Urothelium cell line (cell line): ENCODE data around the gene DICER1.
"Not testable (repeated sequence)": the region's sequence is repeated elsewhere in the genome, so short reads cannot be mapped to it uniquely, and the experiment has no call there.

Experiments used
- DNase-seq: peaks from one replicate; pipeline ENCODE4 v3.0.0; 2011; ENCODE audit warnings: low spot score, mixed read lengths
- FAIRE-seq: peaks from 2 replicates; lab custom pipeline; 2011; peaks lifted over from hg19 to GRCh38; lab: Jason Lieb, UNC

DICER1 gene

DNA sequence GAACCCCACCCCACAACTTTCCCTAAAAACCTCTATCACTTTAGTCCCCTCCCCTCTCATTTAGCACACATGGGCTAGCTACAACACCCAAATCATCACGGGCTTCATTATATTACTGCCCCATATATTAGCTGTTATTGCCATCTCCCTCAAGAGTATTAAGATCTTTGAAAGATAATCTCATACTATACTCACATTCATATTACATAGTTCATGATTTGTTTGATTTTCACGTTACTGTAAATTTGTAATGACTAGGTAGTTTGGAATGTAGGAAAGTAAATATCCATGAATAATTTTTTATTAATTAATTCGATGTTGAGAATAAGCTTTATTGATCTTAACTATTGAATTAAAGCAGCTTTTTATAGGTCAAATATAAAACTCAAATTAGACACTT is 7.9 kb downstream of the DICER1 start:
- FAIRE-seq = no peak
- no peak for DNase-seq

DNA sequence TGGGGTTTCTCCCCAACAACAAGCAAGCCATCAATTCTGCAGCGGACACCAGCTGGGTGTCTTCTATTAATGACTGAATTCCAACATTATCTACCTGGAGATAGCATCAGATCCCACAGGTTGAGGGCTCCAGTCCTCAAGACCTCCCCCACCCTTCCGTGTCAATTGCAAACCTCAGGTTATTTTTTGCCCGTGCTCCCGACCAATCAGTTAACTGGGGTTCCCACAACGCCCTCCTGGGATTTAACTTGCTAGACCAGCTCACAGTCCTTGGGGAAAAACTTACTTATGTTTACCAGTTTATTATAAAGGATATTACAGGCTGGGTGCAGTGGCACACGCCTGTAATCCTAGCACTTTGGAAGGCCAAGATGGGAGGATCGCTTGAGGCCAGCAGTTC is 9.7 kb downstream of the DICER1 start:
- no peak for FAIRE-seq
- no peak for DNase-seq

DNA sequence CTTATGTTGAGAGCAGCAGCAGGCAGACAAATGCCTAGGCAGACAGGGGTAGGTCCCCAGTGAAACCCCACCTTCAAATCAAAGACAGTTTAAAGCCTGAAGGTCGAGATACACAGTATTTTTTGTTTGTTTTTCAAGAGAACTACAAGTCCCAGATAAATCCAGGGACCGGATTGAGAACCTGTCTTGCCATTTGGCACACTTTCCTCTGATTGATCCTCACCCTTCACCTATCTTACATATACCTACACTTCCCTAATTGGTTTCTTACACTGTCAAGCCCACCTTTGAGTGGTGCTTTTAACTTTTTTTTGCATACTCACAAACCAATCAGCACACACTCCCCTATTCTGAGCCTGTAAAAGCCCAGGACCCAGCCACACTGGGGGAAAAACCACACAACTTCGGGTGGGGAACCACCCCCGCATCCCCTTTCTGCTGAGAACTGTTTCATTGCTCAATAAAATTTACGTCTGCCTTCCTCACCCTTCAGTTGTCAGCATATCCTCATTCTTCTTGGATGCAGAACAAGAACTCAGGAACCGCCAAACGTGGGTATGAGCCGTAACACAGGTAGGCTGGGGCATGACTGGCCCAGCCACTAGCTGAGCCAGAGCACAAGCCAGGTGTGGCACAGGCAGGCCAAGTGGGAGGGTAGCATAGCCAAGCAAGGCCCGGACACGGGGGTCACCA is 11.1 kb downstream of the DICER1 start:
- DNase-seq = no peak
- FAIRE-seq = no peak

DNA sequence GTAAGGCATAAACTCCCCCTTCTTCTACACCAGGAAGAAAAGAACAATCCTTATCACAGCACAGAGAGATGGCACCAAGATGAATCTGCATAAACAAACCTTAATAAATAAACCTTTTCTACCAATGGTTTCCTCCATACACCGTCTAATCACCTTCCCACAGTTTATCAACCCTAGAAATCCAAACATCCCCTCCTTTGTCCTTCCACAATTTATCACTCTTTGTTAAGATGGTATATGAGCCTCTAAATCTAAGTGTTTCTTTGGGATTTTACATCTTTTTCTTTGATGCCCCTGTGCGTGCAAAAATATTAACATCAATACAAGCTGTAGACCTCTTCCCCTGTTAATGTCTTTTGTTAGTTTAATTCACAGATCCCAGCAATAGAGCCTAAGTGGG is 12.5 kb downstream of the DICER1 start:
- DNase-seq = no peak
- no peak for FAIRE-seq

DNA sequence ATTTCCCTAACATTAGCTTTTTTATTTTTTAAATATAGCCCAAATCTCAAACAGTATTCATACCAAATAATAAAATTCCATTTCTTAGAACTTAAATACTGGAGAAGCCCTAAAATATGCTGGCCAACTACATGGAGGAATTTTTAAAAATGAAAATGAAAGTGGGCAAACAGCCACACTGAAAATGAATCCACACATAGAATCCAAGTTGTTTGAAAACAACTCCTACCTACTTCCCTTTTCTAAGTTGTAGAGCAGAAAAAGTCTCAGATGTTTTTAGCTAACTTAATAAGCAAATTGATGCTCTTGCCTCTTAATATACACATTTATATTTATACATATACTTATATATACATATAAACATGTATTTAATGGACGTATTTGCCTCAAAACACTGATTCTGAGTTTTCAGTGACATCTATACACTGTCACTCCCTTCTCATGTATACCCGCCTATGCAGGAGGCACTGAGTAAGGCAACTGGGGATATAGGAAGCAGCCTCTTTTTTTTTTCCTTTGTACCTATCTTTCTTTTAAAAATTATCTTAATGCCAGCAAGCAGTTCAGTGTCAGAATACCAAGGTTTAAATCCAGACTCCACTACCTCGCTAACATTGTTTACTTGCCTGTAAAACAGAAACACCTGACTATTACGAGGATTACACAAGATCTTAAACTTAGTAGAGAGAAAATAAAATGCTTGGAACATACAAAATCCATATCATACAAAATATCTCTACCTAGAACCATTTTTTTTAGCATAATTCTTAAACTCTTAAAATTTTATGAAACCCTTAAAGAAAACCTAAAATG is 13.3 kb downstream of the DICER1 start:
- FAIRE-seq (no peak), DNase-seq (no peak)

DNA sequence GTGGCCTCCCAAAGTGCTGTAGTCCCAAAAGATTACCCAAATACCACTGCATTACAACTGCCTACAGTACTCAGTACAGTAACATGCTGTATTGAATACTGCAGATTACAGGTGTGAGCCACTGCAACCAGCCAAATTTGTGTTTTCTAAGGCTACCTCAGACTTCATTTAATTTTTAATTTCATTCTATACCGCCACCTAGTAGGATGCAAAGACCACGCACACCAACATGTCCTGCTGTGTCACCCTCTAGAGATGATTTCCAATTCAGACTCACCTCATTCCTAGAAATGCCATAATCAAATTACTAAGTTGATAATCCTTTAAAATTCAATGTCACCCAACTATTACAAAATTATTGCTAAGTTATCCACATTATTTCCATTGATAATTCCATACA is 15.1 kb downstream of the DICER1 start:
- DNase-seq (no peak), FAIRE-seq (no peak)

DNA sequence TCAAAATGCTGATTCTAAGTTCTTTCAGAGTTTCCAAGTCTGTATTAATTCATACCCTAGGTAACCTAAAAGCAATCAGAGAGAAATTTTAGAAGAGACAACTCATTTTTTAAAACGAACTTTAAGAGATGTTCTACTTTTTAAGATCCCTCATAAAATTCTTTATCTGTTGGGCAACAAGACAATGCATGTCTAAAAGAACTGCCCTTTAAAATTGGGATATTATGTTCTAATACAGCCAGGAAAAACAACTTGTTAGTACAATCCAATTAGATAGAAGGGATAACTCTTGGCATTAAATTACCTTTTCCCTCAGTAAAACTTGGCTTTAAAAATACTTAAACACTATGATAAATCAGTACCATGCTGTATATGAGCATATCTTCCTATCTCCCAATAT is 15.6 kb downstream of the DICER1 start:
- no peak for FAIRE-seq

DNA sequence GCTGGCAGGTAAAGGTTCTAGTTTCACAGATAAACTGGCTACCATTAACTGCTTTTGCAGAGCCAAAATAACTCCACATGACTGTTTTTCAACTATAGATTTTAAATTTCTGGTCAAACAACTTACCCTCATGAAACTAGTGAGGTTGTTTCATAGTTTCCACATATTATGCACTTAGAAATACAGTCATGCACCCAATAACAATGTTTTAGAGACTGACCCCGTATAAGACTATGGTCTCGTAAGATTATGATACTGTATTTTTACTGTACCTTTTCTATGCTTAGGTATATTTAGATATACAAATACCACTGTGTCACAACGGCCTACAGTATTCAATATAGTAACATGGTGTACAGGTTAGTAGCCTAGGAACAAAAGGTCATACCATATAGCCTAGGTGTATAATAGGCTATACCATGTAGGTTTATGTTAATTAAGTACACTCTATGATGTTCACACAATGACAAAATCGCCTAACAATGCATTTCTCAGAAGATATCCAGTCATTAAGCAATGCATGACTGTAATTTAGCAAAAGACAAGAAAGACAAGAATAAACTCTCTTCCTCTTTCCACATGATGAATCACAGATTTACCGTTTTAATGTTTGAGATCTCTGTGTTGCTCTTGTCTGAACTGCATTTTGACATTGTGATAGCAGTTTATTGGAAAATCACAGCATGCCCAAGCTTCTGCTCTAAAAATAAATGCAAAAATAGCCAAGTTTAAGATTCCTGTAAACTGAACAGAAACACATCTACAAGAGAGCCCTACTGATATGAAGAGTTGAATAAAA is 17.1 kb downstream of the DICER1 start:
- DNase-seq (no peak), FAIRE-seq (no peak)

More for the DNA sequence above, 15.6 kb downstream of the DICER1 start:
- no peak for DNase-seq

DNA sequence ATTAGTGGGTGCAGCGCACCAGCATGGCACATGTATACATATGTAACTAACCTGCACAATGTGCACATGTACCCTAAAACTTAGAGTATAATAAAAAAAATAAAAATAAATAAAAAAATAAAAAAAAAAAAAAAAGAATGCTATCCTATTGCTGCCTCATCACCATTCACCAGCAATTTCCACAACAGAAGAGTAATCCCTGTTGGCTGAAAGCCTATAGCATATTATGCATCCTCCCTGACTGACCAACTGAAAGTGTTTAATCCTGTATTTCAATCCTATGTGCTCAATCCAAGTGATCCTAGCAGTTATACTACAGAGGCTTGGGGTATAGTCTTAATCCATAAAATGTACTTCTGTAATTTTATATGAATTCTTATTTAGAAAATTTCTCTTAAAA is 18.5 kb downstream of the DICER1 start:
- FAIRE-seq (no peak), DNase-seq (no peak)

DNA sequence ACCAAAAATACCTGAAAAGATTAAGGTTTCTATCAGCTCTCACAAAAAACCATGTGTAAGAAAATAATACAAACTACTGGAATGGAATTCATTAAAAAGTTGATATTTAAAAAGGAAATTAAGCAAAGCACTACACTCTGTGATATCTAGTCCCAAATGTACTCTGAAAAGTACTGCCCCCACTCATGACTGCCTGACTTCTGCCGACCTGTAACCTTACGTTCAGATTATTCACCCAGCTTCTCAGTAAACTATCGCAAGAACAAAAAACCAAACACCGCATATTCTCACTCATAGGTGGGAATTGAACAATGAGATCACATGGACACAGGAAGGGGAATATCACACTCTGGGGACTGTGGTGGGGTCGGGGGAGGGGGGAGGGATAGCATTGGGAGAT is 18.9 kb downstream of the DICER1 start:
- not testable (repeated sequence) for DNase-seq, FAIRE-seq

DNA sequence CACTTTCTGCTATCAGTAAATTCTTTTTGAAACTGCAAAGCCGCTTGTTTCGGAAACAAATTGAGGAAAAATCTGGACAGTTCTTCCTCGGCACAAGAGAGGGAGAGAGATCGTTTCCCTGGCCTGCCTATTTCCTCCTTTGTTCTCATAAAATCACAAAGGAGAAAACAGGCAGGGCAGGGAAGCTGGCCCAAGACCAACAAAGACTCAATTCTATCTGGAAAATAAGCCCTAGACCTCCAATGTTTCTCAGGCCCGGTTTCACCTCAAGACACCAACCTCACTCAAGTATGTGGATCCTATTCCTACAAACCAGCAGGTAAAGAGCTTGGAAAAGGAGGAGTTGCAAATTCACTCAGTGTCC is 19.5 kb downstream of the DICER1 start:
- FAIRE-seq = no peak

DNA sequence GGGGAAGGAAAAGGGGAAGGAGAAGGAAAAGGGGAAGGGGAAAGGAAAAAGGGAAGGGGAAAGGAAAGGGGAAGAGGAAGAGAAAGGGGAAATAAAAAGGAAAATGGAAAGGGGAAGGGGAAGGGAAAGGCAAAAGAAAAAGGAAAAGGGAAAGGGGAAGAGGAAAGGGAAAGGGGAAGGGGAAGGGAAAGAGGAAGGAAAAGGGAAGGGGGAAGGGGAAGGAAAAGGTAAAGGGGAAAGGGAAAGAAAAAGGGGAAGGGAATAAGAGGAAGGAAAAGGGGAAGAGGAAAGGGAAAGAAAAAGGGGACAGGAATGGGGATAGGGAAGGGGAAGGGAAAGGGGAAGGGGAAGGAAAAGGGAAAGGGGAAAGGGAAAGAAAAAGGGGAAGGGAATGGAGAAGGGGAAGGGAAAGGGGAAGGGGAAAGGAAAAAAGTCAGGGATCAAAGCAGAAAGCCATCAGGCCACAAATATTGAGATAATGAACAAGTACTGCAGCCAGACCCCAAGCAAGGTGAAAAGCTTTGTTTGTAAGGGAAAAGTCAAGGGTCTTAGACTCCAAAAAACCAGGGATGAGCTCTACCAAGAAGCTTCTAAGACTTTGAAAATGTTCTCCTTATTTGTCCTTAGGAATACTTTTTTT is 20.0 kb downstream of the DICER1 start:
- no peak for DNase-seq
- FAIRE-seq = no peak

More for the DNA sequence above, 19.5 kb downstream of the DICER1 start:
- DNase-seq = no peak

DNA sequence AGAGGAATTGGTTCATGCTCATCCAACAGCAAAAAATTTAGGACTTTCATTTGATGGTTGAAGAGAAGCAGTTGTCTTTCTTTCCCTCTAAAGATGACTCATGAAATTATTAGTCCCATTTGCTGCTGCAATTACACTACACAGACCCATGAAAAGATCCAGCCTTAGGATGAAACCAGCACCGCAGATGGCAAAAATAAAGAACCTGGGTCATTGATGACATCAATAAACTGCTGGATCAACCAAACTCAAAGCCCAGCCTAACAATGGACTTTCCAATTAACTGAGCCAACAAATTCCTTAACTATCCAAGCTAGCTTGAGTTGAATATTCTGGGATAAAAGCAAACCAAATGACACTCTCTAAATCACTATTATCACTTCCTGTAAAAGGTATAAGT is 20.7 kb downstream of the DICER1 start:
- no peak for FAIRE-seq

DNA sequence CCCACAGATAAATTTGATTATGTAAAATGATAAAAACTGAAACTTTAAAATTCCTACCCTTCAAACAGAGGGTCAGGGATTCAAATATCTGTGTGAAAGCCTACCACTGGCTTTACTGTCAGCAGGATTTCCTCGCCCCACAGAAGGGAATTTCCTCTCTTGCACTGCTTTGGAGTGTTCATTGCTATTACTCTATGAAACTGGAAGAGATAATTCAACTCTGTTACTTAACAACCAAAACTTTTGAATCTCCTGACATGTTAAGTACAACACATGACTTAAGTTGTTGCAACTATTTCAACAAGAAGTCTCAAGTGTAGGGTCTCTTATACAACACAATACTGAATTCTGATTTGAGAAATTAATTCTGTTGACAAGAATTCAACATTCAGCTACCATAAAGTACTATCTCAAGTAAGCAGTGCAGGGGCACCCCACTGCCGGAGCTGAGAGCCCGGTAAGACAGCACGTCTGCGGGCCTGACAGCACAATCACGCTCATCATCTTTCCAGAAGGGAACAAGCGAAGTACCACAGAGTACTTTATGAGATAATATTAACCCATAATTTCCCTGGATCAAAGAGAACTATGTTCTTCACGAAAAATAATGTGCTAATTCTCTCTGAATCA is 22.9 kb downstream of the DICER1 start:
- FAIRE-seq = no peak

More for the DNA sequence above, 20.7 kb downstream of the DICER1 start:
- no peak for DNase-seq

DNA sequence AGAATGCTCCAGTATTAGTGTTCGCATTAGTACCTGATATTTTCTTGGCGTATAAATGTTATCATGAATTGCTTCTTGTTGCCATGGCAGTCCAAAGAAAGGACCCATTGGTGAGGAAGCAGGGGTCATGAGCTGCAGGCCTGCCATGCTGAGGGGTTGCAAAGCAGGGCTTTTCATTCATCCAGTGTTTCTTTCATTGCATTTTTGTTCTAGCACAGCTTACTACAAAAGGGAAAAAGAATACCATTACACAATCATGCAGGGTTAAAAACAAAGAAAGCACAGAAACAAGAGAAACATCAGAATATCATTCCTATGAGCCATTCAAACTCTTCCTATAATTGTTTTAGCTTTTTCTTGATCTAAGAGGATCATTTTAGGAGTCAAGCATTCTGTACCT is 24.0 kb downstream of the DICER1 start:
- no peak for FAIRE-seq
- DNase-seq = no peak

More for the DNA sequence above, 22.9 kb downstream of the DICER1 start:
- DNase-seq = no peak

DNA sequence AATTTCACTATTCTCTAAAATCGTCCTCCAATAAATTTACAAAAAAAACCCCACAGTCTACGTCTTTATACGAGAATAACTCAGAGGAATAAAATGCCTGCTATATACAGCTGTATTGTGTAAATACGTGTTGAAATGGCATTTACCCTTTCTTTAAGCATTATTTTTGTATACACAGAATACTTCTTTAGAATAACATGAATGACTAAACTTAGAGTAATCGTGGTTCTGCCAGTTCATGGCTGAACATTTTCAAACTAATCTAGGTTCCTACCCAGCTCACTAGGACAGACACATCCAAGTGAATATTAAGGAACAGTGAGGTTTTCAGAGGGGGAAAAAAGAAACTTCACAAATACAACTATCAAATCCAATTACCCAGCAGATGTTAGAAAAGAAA is 24.6 kb downstream of the DICER1 start:
- no peak for DNase-seq
- no peak for FAIRE-seq

DNA sequence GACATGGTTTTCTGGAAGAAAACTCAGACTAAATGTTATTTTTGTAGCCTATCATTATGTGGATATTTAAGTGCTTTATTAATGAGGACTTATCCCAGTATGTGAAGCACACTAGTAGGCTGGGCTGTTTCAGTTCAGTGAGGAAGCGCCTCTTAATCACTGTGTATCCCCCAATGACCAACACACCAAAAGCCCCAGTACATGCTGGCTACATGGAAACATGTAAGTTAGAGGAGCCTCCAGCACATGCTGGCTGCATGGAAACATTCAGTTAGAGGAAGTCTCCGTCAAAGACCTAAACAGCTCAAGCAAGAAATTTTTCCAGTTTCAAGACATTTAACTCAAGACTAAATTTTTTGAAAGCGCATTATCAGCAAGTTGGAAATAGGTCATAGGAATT is 26.8 kb downstream of the DICER1 start:
- FAIRE-seq (no peak), DNase-seq (no peak)

DNA sequence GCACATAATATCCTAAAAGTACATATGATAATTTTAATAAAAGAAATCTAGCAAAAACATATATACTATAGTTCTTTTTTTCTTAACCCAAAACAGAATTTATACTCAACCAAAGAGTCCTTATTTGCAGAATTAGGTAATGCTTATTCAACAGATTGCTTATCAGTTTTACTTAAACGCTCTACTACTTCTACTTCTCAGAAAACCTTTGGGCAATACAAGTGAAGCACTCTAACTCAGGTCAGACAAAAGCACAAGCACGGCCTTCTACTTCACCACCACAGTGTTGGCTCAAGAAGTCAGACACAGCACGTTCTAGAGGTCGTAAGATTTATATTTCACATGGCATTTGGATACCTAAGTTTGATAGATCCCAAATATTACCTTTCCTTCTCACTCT is 29.2 kb downstream of the DICER1 start:
- DNase-seq (no peak), FAIRE-seq (no peak)

DNA sequence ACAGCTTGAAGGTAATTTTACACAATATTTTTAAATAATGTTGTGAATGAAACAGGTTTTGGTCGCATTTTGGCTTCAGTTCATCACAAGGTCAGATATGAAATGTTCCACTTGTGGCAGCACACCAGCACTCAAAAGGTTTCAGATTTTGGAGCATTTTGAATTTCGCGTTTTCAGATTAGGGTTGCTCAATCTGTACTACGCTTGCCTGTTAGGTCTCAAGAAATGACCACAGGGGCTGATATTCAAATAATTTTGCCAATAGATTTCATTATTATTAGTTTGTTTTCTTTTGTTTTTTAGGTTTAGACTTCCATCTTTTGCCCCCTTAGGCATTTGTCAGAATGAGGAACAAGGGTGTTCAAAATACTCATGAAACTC is 29.8 kb downstream of the DICER1 start:
- FAIRE-seq (no peak), DNase-seq (no peak)

DNA sequence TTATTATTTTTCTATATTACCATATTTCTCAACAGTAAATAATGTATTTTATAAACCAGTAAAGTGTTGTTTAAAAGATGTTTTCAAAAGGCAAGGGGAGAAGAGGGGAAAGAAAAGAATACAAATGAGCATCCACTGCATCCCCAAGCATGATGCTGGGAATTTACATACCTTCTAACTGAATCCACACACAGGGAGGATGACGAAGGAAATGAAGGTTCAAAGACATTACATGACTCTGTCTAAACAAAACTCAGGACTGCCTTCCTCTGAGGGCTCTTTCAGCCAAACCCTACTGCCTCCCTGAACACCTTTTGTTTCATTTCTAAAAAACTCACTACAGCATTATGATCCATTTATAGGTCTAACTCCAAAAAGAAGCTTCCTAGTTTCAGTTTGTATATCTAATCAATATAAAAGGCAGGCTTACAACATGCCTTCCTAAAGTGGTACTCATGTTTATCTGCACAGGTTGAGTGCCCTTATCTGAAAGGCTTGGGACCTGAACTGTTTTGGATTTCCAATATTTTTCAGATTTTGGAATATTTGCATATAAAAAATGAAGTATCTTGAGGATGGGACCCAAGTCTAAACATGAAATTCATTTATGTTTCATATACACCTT is 30.3 kb downstream of the DICER1 start:
- no peak for FAIRE-seq
- DNase-seq = no peak
